ENCODE measurements around the gene PTGIR.
"Not testable (repeated sequence)": the region's sequence is repeated elsewhere in the genome, so short reads cannot be mapped to it uniquely, and the experiment has no call there.

PTGIR gene

GRCh38 chr19:46637224-46637623, 12.3 kb upstream of the PTGIR start:
- DNase-seq (ENCODE audit: low spot score) = no peak

- no peak for DNase-seq (ENCODE audit: low spot score)
Observed at GRCh38 chr19:46635920-46636761, 11.3 kb upstream of the PTGIR start, which contains the start of gene GNG8. GNG8 (minus strand) TSS chr19:46636202; CDS start chr19:46634682, 1,520 bp downstream.

GRCh38 chr19:46634656-46635218, 9.8 kb upstream of the PTGIR start:
- DNase-seq (ENCODE audit: low spot score) = no peak

- DNase-seq (ENCODE audit: low spot score) = peak; percentile 73
Observed at GRCh38 chr19:46634045-46634655, 9.3 kb upstream of the PTGIR start.

- no peak for DNase-seq (ENCODE audit: low spot score)
Observed at GRCh38 chr19:46633130-46633529, 8.2 kb upstream of the PTGIR start.

- DNase-seq (ENCODE audit: low spot score) = no peak
Observed at GRCh38 chr19:46631481-46631880, 6.6 kb upstream of the PTGIR start.

- DNase-seq (ENCODE audit: low spot score) = no peak
Observed at GRCh38 chr19:46630586-46631205, 5.8 kb upstream of the PTGIR start.

GRCh38 chr19:46629546-46630025, 4.7 kb upstream of the PTGIR start:
- no peak for DNase-seq (ENCODE audit: low spot score)

- DNase-seq (ENCODE audit: low spot score) = not testable (repeated sequence)
Observed at GRCh38 chr19:46628970-46629369, 4.1 kb upstream of the PTGIR start.

GRCh38 chr19:46626446-46626845, 1.6 kb upstream of the PTGIR start:
- no peak for DNase-seq (ENCODE audit: low spot score)

- no peak for DNase-seq (ENCODE audit: low spot score)
Observed at GRCh38 chr19:46625731-46626130, 842 bp upstream of the PTGIR start.

- no peak for DNase-seq (ENCODE audit: low spot score)
Observed at GRCh38 chr19:46623915-46624502, 880 bp downstream of the PTGIR start.

GRCh38 chr19:46622118-46622446, 2.8 kb downstream of the PTGIR start:
- no peak for DNase-seq (ENCODE audit: low spot score)

GRCh38 chr19:46621191-46622117, 3.4 kb downstream of the PTGIR start:
- DNase-seq (ENCODE audit: low spot score) = no peak

- DNase-seq (ENCODE audit: low spot score) = no peak
Observed at GRCh38 chr19:46620716-46621115, 4.2 kb downstream of the PTGIR start.

- DNase-seq (ENCODE audit: low spot score) = no peak
Observed at GRCh38 chr19:46620267-46620666, 4.6 kb downstream of the PTGIR start.

GRCh38 chr19:46618670-46619231, 6.1 kb downstream of the PTGIR start:
- DNase-seq (ENCODE audit: low spot score) = no peak

- no peak for DNase-seq (ENCODE audit: low spot score)
Observed at GRCh38 chr19:46617601-46618000, 7.3 kb downstream of the PTGIR start.

GRCh38 chr19:46616631-46617322, 8.1 kb downstream of the PTGIR start:
- peak; percentile 86 for DNase-seq (ENCODE audit: low spot score)

- no peak for DNase-seq (ENCODE audit: low spot score)
Observed at GRCh38 chr19:46615966-46616365, 8.9 kb downstream of the PTGIR start.
